Mucosa of rectum (tissue), 2 donors: Measurements from ENCODE around the gene MAPK9.

Experiments
- H3K27ac ChIP-seq, 2 donors: one replicate each; pipeline ENCODE4 v1.7.0; 2013; ENCODE audit warnings: inconsistent platforms in 2 of 2, low read depth in 2 of 2, low read length in 2 of 2
- H3K27me3 ChIP-seq, 2 donors: one replicate each; pipeline ENCODE4 v1.7.0; 2013; ENCODE audit warnings: low read length in 2 of 2; ENCODE audit not compliant: control insufficient read depth in 2 of 2, insufficient read depth in 2 of 2
- H3K36me3 ChIP-seq, 2 donors: one replicate each; pipeline ENCODE4 v1.7.0; 2013; ENCODE audit warnings: low read length in 2 of 2; ENCODE audit not compliant: control insufficient read depth in 2 of 2, insufficient read depth in 2 of 2
- H3K4me1 ChIP-seq, 2 donors: one replicate each; pipeline ENCODE4 v1.7.0; 2013; ENCODE audit warnings: low read length in 2 of 2, mild to moderate bottlenecking in 1 of 2; ENCODE audit not compliant: control insufficient read depth in 2 of 2, insufficient read depth in 2 of 2
- H3K4me3 ChIP-seq, 2 donors: one replicate each; pipeline ENCODE4 v1.7.0; 2013; ENCODE audit warnings: low read length in 2 of 2
- H3K9ac ChIP-seq, 2 donors: one replicate each; pipeline ENCODE4 v1.7.0; 2013; ENCODE audit warnings: low read length in 2 of 2, low read depth in 1 of 2, mild to moderate bottlenecking in 1 of 2
- H3K9me3 ChIP-seq, 2 donors: one replicate each; pipeline ENCODE4 v1.7.0; 2013; ENCODE audit warnings: low read length in 2 of 2; ENCODE audit not compliant: control insufficient read depth in 2 of 2
- donor health status: healthy.
- donor health status: Normal muscosa, but diverticular disease.

MAPK9 gene

GRCh38 chr5:180333661-180334060 lies 41.8 kb upstream of the MAPK9 start:
- no peaks in the 10 kb centered on the region for H3K9me3 ChIP-seq
- H3K9ac ChIP-seq = no peak overlapping the region
- no peaks in the 10 kb centered on the region for H3K4me1 ChIP-seq
- H3K27me3 ChIP-seq = peaks cover 0 to 4% of the 10 kb centered on the region in 2 donors
- H3K4me3 ChIP-seq = no peak overlapping the region
- H3K27ac ChIP-seq = no peak overlapping the region
- H3K36me3 ChIP-seq = no peaks in the 10 kb centered on the region

- Histone ChIP-seq H3K27me3 (peaks cover 0 to 4% of the 10 kb centered on the region in 2 donors), H3K9ac (no peak overlapping the region), H3K4me1 (no peaks in the 10 kb centered on the region), H3K27ac (no peak overlapping the region), H3K9me3 (no peaks in the 10 kb centered on the region), H3K36me3 (no peaks in the 10 kb centered on the region), H3K4me3 (no peak overlapping the region)
Measured at GRCh38 chr5:180332861-180333260, 41.0 kb upstream of the MAPK9 start.

GRCh38 chr5:180332051-180332517 lies 40.2 kb upstream of the MAPK9 start:
- H3K4me3 ChIP-seq = no peak overlapping the region
- H3K36me3 ChIP-seq = no peaks in the 10 kb centered on the region
- no peak overlapping the region for H3K27ac ChIP-seq
- no peaks in the 10 kb centered on the region for H3K9me3 ChIP-seq
- H3K4me1 ChIP-seq = no peaks in the 10 kb centered on the region
- H3K27me3 ChIP-seq = peaks cover 0 to 4% of the 10 kb centered on the region in 2 donors
- H3K9ac ChIP-seq = no peak overlapping the region

- H3K4me1 ChIP-seq = no peaks in the 10 kb centered on the region
- no peaks in the 10 kb centered on the region for H3K9me3 ChIP-seq
- no peak overlapping the region for H3K4me3 ChIP-seq
- H3K9ac ChIP-seq = no peak overlapping the region
- H3K27ac ChIP-seq = no peak overlapping the region
- H3K36me3 ChIP-seq = no peaks in the 10 kb centered on the region
- H3K27me3 ChIP-seq = peaks cover 0 to 4% of the 10 kb centered on the region in 2 donors
Measured at GRCh38 chr5:180331647-180331950, 39.7 kb upstream of the MAPK9 start.

GRCh38 chr5:180330810-180331646 lies 39.1 kb upstream of the MAPK9 start:
- H3K36me3 ChIP-seq = no peaks in the 10 kb centered on the region
- H3K27ac ChIP-seq = no peak overlapping the region
- no peak overlapping the region for H3K9ac ChIP-seq
- H3K4me3 ChIP-seq = no peak overlapping the region
- H3K27me3 ChIP-seq = peaks cover 0 to 4% of the 10 kb centered on the region in 2 donors
- H3K9me3 ChIP-seq = no peaks in the 10 kb centered on the region
- no peaks in the 10 kb centered on the region for H3K4me1 ChIP-seq

- Histone ChIP-seq H3K36me3 (no peaks in the 10 kb centered on the region), H3K4me3 (no peak overlapping the region), H3K27me3 (peaks cover 0 to 4% of the 10 kb centered on the region in 2 donors), H3K9me3 (no peaks in the 10 kb centered on the region), H3K9ac (no peak overlapping the region), H3K27ac (no peak overlapping the region), H3K4me1 (no peaks in the 10 kb centered on the region)
Measured at GRCh38 chr5:180330270-180330648, 38.4 kb upstream of the MAPK9 start.

- H3K9ac ChIP-seq = no peak overlapping the region
- no peaks in the 10 kb centered on the region for H3K36me3 ChIP-seq
- H3K4me3 ChIP-seq = no peak overlapping the region
- no peaks in the 10 kb centered on the region for H3K4me1 ChIP-seq
- peaks cover 0 to 4% of the 10 kb centered on the region in 2 donors for H3K27me3 ChIP-seq
- H3K27ac ChIP-seq = no peak overlapping the region
- H3K9me3 ChIP-seq = no peaks in the 10 kb centered on the region
Measured at GRCh38 chr5:180329606-180330269, 37.9 kb upstream of the MAPK9 start.

GRCh38 chr5:180329138-180329435 lies 37.2 kb upstream of the MAPK9 start:
- Histone ChIP-seq H3K9me3 (no peaks in the 10 kb centered on the region), H3K27me3 (peaks cover 0 to 4% of the 10 kb centered on the region in 2 donors), H3K9ac (no peak overlapping the region), H3K4me3 (no peak overlapping the region), H3K36me3 (no peaks in the 10 kb centered on the region), H3K4me1 (no peaks in the 10 kb centered on the region), H3K27ac (no peak overlapping the region)

- no peaks in the 10 kb centered on the region for H3K9me3 ChIP-seq
- peaks cover 0 to 2% of the 10 kb centered on the region in 2 donors for H3K36me3 ChIP-seq
- H3K4me3 ChIP-seq = no peak overlapping the region
- peaks cover 2 to 4% of the 10 kb centered on the region in 2 donors for H3K27me3 ChIP-seq
- no peak overlapping the region for H3K9ac ChIP-seq
- H3K27ac ChIP-seq = no peak overlapping the region
- H3K4me1 ChIP-seq = no peaks in the 10 kb centered on the region
Measured at GRCh38 chr5:180328296-180329137, 36.6 kb upstream of the MAPK9 start.

- peaks cover 2 to 4% of the 10 kb centered on the region in 2 donors for H3K27me3 ChIP-seq
- no peaks in the 10 kb centered on the region for H3K4me1 ChIP-seq
- no peak overlapping the region for H3K27ac ChIP-seq
- H3K9ac ChIP-seq = no peak overlapping the region
- H3K9me3 ChIP-seq = no peaks in the 10 kb centered on the region
- H3K4me3 ChIP-seq = no peak overlapping the region
- peaks cover 0 to 2% of the 10 kb centered on the region in 2 donors for H3K36me3 ChIP-seq
Measured at GRCh38 chr5:180326989-180327565, 35.2 kb upstream of the MAPK9 start.
